GM23338 (cell line): Measurements from ENCODE around the gene SORCS2.

ENCODE experiments used
- CREB1 ChIP-seq: fragments of 250-450 bp; sonication (Bioruptor Pico); IDR thresholded peaks from 2 replicates; pipeline ENCODE4 v1.5.0; 2020; ENCODE audit warnings: low read depth, mild to moderate bottlenecking, moderate library complexity
- CTCF ChIP-seq, 2 experiments: fragments of 200-600 bp in 1 of 2; sonication (generic) in 1 of 2; conservative IDR thresholded peaks; 2 replicates each; pipeline versions ENCODE4 v1.5.1 to v1.6.1; 2016 to 2017; ENCODE audit warnings: antibody characterized with exemption in 2 of 2, low read depth in 2 of 2, mild to moderate bottlenecking in 2 of 2, moderate library complexity in 1 of 2
- ETS1 ChIP-seq: IDR thresholded peaks from 2 replicates; pipeline ENCODE4 v1.6.1; 2016; ENCODE audit warnings: antibody characterized with exemption
- EZH2 ChIP-seq: fragments of 200-600 bp; sonication (generic); IDR thresholded peaks from one replicate; pipeline ENCODE4 v1.8.0; 2017; ENCODE audit warnings: antibody characterized with exemption, mild to moderate bottlenecking, low read depth; ENCODE audit not compliant: unreplicated experiment
- EZH2phosphoT487 ChIP-seq: fragments of 200-600 bp; sonication (generic); IDR thresholded peaks from one replicate; pipeline ENCODE4 v1.8.1; 2018; ENCODE audit warnings: antibody characterized with exemption; ENCODE audit not compliant: unreplicated experiment
- JUNB ChIP-seq: IDR thresholded peaks from one replicate; pipeline ENCODE4 v1.6.1; 2016; ENCODE audit warnings: antibody characterized with exemption; ENCODE audit not compliant: unreplicated experiment
- NANOG ChIP-seq: IDR thresholded peaks from 2 replicates; pipeline ENCODE4 v1.6.1; 2016; ENCODE audit warnings: antibody characterized with exemption, borderline replicate concordance
- POLR2AphosphoS5 ChIP-seq: IDR thresholded peaks from 2 replicates; pipeline ENCODE4 v1.6.1; 2016; ENCODE audit warnings: antibody characterized with exemption, low read depth
- REST ChIP-seq: IDR thresholded peaks from one replicate; pipeline ENCODE4 v1.6.1; 2018; ENCODE audit warnings: antibody characterized with exemption; ENCODE audit not compliant: unreplicated experiment
- STAT1 ChIP-seq: IDR thresholded peaks from one replicate; pipeline ENCODE4 v1.6.1; 2016; ENCODE audit warnings: antibody characterized with exemption; ENCODE audit not compliant: unreplicated experiment
- ZNF114 ChIP-seq: fragments of 250-450 bp; sonication (Bioruptor Pico); IDR thresholded peaks from 2 replicates; pipeline ENCODE4 v1.5.0; 2020; ENCODE audit warnings: mild to moderate bottlenecking, moderate library complexity
- ZNF331 ChIP-seq: fragments of 250-450 bp; sonication (Bioruptor Pico); IDR thresholded peaks from 2 replicates; pipeline ENCODE4 v1.5.0; 2020; ENCODE audit warnings: low read depth, mild to moderate bottlenecking, moderate library complexity
- ZNF462 ChIP-seq: fragments of 250-450 bp; sonication (Bioruptor Pico); IDR thresholded peaks from 2 replicates; pipeline ENCODE4 v1.5.0; 2020; ENCODE audit warnings: mild to moderate bottlenecking, moderate library complexity

- TF ChIP-seq CTCF (conservative IDR thresholded peaks at IDR 0.05; ENCODE audit: low read depth in 2 of 2) (peak; percentile 73 to 94), REST (no peak), EZH2 (no peak), JUNB (no peak), POLR2AphosphoS5 (no peak), EZH2phosphoT487 (no peak), STAT1 (no peak), ETS1 (no peak), ZNF114 (CRISPR knock-in tag) (no peak), NANOG (no peak), CREB1 (no peak), ZNF462 (CRISPR knock-in tag) (no peak), ZNF331 (CRISPR knock-in tag) (no peak)
Observed at GRCh38 chr4:7335344-7336066, 143.2 kb downstream of the SORCS2 start.
